Kidney (tissue), 22 donors: ENCODE measurements around the gene FDPS. TPM values are rescaled to one million over a fixed set of nuclear protein-coding genes. Genes with fewer than 3 reads are reported as not detected.
A peak's percentile ranks its signal among the peaks of the same experiment; 100 is the strongest.

Experiments used
- DNase-seq, 5 donors: peaks; one replicate each; pipeline ENCODE4 v3.0.0-alpha.2; 2013 to 2020
- FAIRE-seq: peaks from 2 replicates; lab custom pipeline; 2012; peaks lifted over from hg19 to GRCh38; lab: Jason Lieb, UNC
- H3K27ac ChIP-seq, 2 donors: one replicate each; pipeline ENCODE4 v1.7.0; 2013; ENCODE audit warnings: low read depth in 2 of 2, low read length in 2 of 2, inconsistent platforms in 1 of 2
- H3K27me3 ChIP-seq: one replicate; pipeline ENCODE4 v1.7.1; 2013; ENCODE audit warnings: low read length, inconsistent platforms; ENCODE audit not compliant: control insufficient read depth, insufficient read depth
- H3K36me3 ChIP-seq, 3 donors: one replicate each; pipeline versions ENCODE4 v1.7.0 to v1.7.1; 2013; ENCODE audit warnings: low read length in 3 of 3, control low read depth in 1 of 3, inconsistent platforms in 1 of 3; ENCODE audit not compliant: insufficient read depth in 3 of 3, control insufficient read depth in 2 of 3
- H3K4me1 ChIP-seq, 3 donors: one replicate each; pipeline versions ENCODE4 v1.7.0 to v1.7.1; 2013; ENCODE audit warnings: low read length in 3 of 3, inconsistent platforms in 1 of 3, low read depth in 1 of 3; ENCODE audit not compliant: control insufficient read depth in 2 of 3, insufficient read depth in 2 of 3
- H3K4me3 ChIP-seq, 3 donors: one replicate each; pipeline versions ENCODE4 v1.7.0 to v1.8.1; 2013; ENCODE audit warnings: low read length in 3 of 3, control low read depth in 1 of 3, inconsistent platforms in 1 of 3
- H3K9ac ChIP-seq, 3 donors: one replicate each; pipeline versions ENCODE4 v1.7.0 to v1.7.1; 2013; ENCODE audit warnings: low read length in 3 of 3, control low read depth in 1 of 3, inconsistent platforms in 1 of 3
- H3K9me3 ChIP-seq, 3 donors: one replicate each; pipeline versions ENCODE4 v1.7.0 to v1.7.1; 2013; ENCODE audit warnings: low read length in 3 of 3, control low read depth in 1 of 3, inconsistent platforms in 1 of 3; ENCODE audit not compliant: control insufficient read depth in 2 of 3, insufficient read depth in 1 of 3
- CTCF ChIP-seq: IDR thresholded peaks from 3 replicates; pipeline ENCODE4 v1.5.1; 2012; ENCODE audit warnings: mild to moderate bottlenecking, moderate library complexity, borderline replicate concordance; ENCODE audit not compliant: insufficient read depth; ENCODE audit errors: extremely low read depth
- intact Hi-C: fragments of 100-400 bp; cut with DNase I; formaldehyde crosslinking; loops from one replicate; pipeline ENCODE4 v1.11.1; 2022
- long read RNA-seq, 10 donors: library from polyadenylated mRNA in 1 of 10; unstranded in 1 of 10; transcript quantifications; one replicate each; pipeline ENCODE4 v2.0.0 and lab custom pipeline, GENCODE V29; 2021 to 2026
- polyA plus RNA-seq: library from polyadenylated mRNA; stranded (reverse); fragments of 350-450 nt; fragmentation: Illumina TruSeq; extraction: RNeasy Lipid Tissue Mini Kit (QIAGEN cat#74804); gene quantifications from one replicate; pipeline ENCODE4 v1.2.3, GENCODE V29; 2014; ENCODE audit warnings: low read depth, low replicate concordance; ENCODE audit not compliant: insufficient read depth
- total RNA-seq: library from RNA; stranded (reverse); fragmentation: NEBNext Ultra II Directional; extraction: Animal tissue kit (Norgen Biotek cat#: 25700); gene quantifications from one replicate; pipeline ENCODE4 v1.2.1, GENCODE V29; 2021
- donor health status: control.
- donor health status: control.
- donor health status: control.
- donor health status: control.
- donor health status: control.
- donor health status: DM: yes; HTN: yes; CAD: no.
- donor health status: Normal renal cell carcinoma (clear cell type).

FDPS gene
- 112 TPM for total RNA-seq
- polyA plus RNA-seq = 184 TPM
- long read RNA-seq, donor 1, transcript FDPS-206 (10 exons, 1,178 nt) = major isoform, 15 of 56 reads
- long read RNA-seq, donor 1, transcript FDPS-203 (10 exons, 1,256 nt) = minor isoform, 8 of 56 reads
- long read RNA-seq, donor 1, transcript FDPS-214 (2 exons, 475 nt) = minor isoform, 7 of 56 reads
- long read RNA-seq, donor 1, partial matches to known transcripts = 18 of 56 reads
- long read RNA-seq, donor 1, other reads (novel, unspliced or antisense) = 0 of 56 reads
- long read RNA-seq, donor 2, transcript FDPS-203 (10 exons, 1,256 nt) = minor isoform, 9 of 93 reads
- long read RNA-seq, donor 2, transcript FDPS-206 (10 exons, 1,178 nt) = major isoform, 24 of 93 reads
- long read RNA-seq, donor 2, transcript FDPS-214 (2 exons, 475 nt) = minor isoform, 9 of 93 reads
- long read RNA-seq, donor 2, partial matches to known transcripts = 37 of 93 reads
- long read RNA-seq, donor 2, other reads (novel, unspliced or antisense) = 5 of 93 reads
- long read RNA-seq, donor 3, transcript FDPS-203 (10 exons, 1,256 nt) = minor isoform, 14 of 110 reads
- long read RNA-seq, donor 3, transcript FDPS-206 (10 exons, 1,178 nt) = major isoform, 26 of 110 reads
- long read RNA-seq, donor 3, partial matches to known transcripts = 56 of 110 reads
- long read RNA-seq, donor 3, other reads (novel, unspliced or antisense) = 5 of 110 reads
- long read RNA-seq, donor 4, transcript FDPS-206 (10 exons, 1,178 nt) = major isoform, 18 of 97 reads
- long read RNA-seq, donor 4, transcript FDPS-215 (4 exons, 680 nt) = minor isoform, 7 of 97 reads
- long read RNA-seq, donor 4, transcript FDPS-221 (10 exons, 1,198 nt) = minor isoform, 8 of 97 reads
- long read RNA-seq, donor 4, transcript FDPS-203 (10 exons, 1,256 nt) = minor isoform, 9 of 97 reads
- long read RNA-seq, donor 4, partial matches to known transcripts = 49 of 97 reads
- long read RNA-seq, donor 4, other reads (novel, unspliced or antisense) = 0 of 97 reads
- long read RNA-seq, donor 5, partial matches to known transcripts = 0 of 2 reads
- long read RNA-seq, donor 5, other reads (novel, unspliced or antisense) = 0 of 2 reads
- long read RNA-seq, donor 6, transcript FDPS-203 (10 exons, 1,256 nt) = minor isoform, 21 of 175 reads
- long read RNA-seq, donor 6, transcript FDPS-206 (10 exons, 1,178 nt) = major isoform, 46 of 175 reads
- long read RNA-seq, donor 6, transcript FDPS-214 (2 exons, 475 nt) = minor isoform, 17 of 175 reads
- long read RNA-seq, donor 6, transcript FDPS-221 (10 exons, 1,198 nt) = minor isoform, 6 of 175 reads
- long read RNA-seq, donor 6, partial matches to known transcripts = 83 of 175 reads
- long read RNA-seq, donor 6, other reads (novel, unspliced or antisense) = 0 of 175 reads
- long read RNA-seq, donor 7, transcript FDPS-206 (10 exons, 1,178 nt) = major isoform, 24 of 65 reads
- long read RNA-seq, donor 7, transcript FDPS-203 (10 exons, 1,256 nt) = minor isoform, 15 of 65 reads
- long read RNA-seq, donor 7, partial matches to known transcripts = 8 of 65 reads
- long read RNA-seq, donor 7, other reads (novel, unspliced or antisense) = 13 of 65 reads
- long read RNA-seq, donor 8, transcript FDPS-206 (10 exons, 1,178 nt) = major isoform, 18 of 64 reads
- long read RNA-seq, donor 8, transcript FDPS-203 (10 exons, 1,256 nt) = minor isoform, 11 of 64 reads
- long read RNA-seq, donor 8, partial matches to known transcripts = 22 of 64 reads
- long read RNA-seq, donor 8, other reads (novel, unspliced or antisense) = 0 of 64 reads
- long read RNA-seq, donor 9, transcript FDPS-206 (10 exons, 1,178 nt) = major isoform, 12 of 33 reads
- long read RNA-seq, donor 9, partial matches to known transcripts = 8 of 33 reads
- long read RNA-seq, donor 9, other reads (novel, unspliced or antisense) = 0 of 33 reads
- long read RNA-seq, donor 10, transcript FDPS-206 (10 exons, 1,178 nt) = major isoform, 19 of 72 reads
- long read RNA-seq, donor 10, transcript FDPS-203 (10 exons, 1,256 nt) = minor isoform, 8 of 72 reads
- long read RNA-seq, donor 10, transcript FDPS-214 (2 exons, 475 nt) = minor isoform, 9 of 72 reads
- long read RNA-seq, donor 10, transcript FDPS-215 (4 exons, 680 nt) = minor isoform, 5 of 72 reads
- long read RNA-seq, donor 10, partial matches to known transcripts = 25 of 72 reads
- long read RNA-seq, donor 10, other reads (novel, unspliced or antisense) = 0 of 72 reads

GRCh38 chr1:155308493-155309422, at the start of gene FDPS:
Gene FDPS, plus strand, starts transcription at chr1:155308866. Its CDS starts 924 bp downstream, at chr1:155309790.
- peaks cover 0 to 7% (median 0%) of the 10 kb centered on the region in 3 donors for H3K4me1 ChIP-seq
- peaks cover 2 to 8% (median 4%) of the 10 kb centered on the region in 3 donors for H3K36me3 ChIP-seq
- peak; percentile 97 for FAIRE-seq
- peak within 1 kb of the TSS; percentile 94 to 96 for H3K27ac ChIP-seq
- peak; percentile 98 to 100 (median 100) for DNase-seq
- TF ChIP-seq CTCF = no peak
- H3K9ac ChIP-seq = peak within 1 kb of the TSS; percentile 87 to 96 (median 92)
- H3K9me3 ChIP-seq = no peaks in the 10 kb centered on the region
- H3K27me3 ChIP-seq = no peaks in the 10 kb centered on the region
- intact Hi-C loops = no loop called here
- peak within 1 kb of the TSS; percentile 83 to 96 (median 89) for H3K4me3 ChIP-seq

GRCh38 chr1:155260276-155260675, 48.4 kb upstream of the FDPS start:
- FAIRE-seq (no peak), DNase-seq (peak in 1 of 5 donors; percentile 42)
- intact Hi-C loops = no loop called here
- peaks cover 0 to 20% (median 14%) of the 10 kb centered on the region in 3 donors for H3K4me1 ChIP-seq
- no peaks in the 10 kb centered on the region for H3K27me3 ChIP-seq
- TF ChIP-seq CTCF = no peak
- peaks cover 0 to 22% (median 13%) of the 10 kb centered on the region in 3 donors for H3K36me3 ChIP-seq
- H3K27ac ChIP-seq = no peak overlapping the region
- H3K9me3 ChIP-seq = no peaks in the 10 kb centered on the region
- H3K9ac ChIP-seq = no peak overlapping the region
- H3K4me3 ChIP-seq = peak overlapping the region in 1 of 3 donors; percentile 99
